A549 (cell line): ENCODE results near the gene THEM4.

Source experiments
- EP300 ChIP-seq, 2 experiments: fragments of >200 bp; sonication (Bioruptor Twin); formaldehyde crosslinking; IDR thresholded peaks; 2 replicates in 1 of 2; 3 replicates in 1 of 2; pipeline ENCODE4 v1.6.1; 2016 to 2017
- MAZ ChIP-seq: fragments of 150-350 bp; IDR thresholded peaks from 2 replicates; pipeline ENCODE4 v1.6.1; 2014; ENCODE audit warnings: antibody characterized with exemption, low read depth, low read length, borderline replicate concordance
- NFE2L2 ChIP-seq: fragments of 150-350 bp; conservative IDR thresholded peaks from 2 replicates; pipeline ENCODE4 v1.6.1; 2014; ENCODE audit warnings: low read length
- RCOR1 ChIP-seq: fragments of 150-350 bp; IDR thresholded peaks from 2 replicates; pipeline ENCODE4 v1.6.1; 2014; ENCODE audit warnings: antibody characterized with exemption, low read length, low read depth
- TF ChIP-seq, protein P1 (sequence below): fragments of >200 bp; sonication (Bioruptor Twin); formaldehyde crosslinking; IDR thresholded peaks from 3 replicates; pipeline ENCODE4 v1.5.1; 2016

GRCh38 chr1:151837197-151837596 is 72.1 kb downstream of the THEM4 start:
- TF ChIP-seq RCOR1 (no peak), NFE2L2 (no peak), EP300 (IDR thresholded peaks at IDR 0.05) (no peak), MAZ (no peak)
- TF ChIP-seq, protein P1, sequence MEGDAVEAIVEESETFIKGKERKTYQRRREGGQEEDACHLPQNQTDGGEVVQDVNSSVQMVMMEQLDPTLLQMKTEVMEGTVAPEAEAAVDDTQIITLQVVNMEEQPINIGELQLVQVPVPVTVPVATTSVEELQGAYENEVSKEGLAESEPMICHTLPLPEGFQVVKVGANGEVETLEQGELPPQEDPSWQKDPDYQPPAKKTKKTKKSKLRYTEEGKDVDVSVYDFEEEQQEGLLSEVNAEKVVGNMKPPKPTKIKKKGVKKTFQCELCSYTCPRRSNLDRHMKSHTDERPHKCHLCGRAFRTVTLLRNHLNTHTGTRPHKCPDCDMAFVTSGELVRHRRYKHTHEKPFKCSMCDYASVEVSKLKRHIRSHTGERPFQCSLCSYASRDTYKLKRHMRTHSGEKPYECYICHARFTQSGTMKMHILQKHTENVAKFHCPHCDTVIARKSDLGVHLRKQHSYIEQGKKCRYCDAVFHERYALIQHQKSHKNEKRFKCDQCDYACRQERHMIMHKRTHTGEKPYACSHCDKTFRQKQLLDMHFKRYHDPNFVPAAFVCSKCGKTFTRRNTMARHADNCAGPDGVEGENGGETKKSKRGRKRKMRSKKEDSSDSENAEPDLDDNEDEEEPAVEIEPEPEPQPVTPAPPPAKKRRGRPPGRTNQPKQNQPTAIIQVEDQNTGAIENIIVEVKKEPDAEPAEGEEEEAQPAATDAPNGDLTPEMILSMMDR, result no peak
